HG03097 (cell line): ENCODE results near the gene APBB1.

Source experiments
- ATAC-seq: cut with Tn5 transposase; IDR thresholded peaks from one replicate; pipeline ENCODE4 v1.9.1; 2021; ENCODE audit not compliant: unreplicated experiment, low FRiP score

Gene APBB1

DNA sequence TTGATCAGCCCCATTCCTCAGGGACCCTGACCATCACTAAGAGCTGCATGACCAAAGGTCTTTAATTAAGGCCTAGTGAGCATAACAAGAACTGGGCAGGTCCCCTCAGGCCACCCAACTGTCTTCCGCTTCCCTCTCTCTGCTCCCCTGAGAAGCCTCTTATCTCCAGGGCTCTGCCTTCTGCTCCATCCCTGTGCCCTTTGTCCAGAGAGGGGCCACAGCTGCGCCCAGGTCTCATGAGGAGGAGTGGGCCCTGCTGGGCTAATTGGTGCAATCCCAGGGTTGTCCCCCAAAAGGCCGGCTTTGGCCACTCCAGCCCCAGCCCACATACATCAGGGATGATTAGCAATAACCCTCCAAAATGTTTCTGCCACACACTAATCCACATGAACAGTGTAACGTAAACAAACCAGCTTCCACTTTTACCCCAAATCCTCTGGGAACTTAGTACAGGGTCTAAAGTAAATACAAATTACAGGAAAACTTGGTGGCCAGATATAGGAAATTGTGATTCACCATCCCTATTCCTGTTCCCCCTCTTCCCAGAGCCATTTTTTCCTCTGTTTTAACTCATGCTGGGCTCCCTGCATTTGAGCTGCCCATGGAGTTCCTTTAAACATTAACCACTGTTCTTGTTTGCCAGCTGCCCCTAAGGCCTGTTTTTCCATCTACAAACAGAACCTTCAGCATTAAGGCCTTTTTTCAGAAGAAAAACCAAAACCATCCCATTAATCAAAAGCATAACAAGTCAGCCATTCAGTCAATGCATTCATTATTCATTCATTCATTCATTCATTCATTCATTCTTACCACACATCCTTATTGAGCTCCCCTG lies 64.0 kb downstream of the APBB1 start:
- ATAC-seq: no peak

- ATAC-seq: no peak
Observed at GRCh38 chr11:6353367-6353987, 65.4 kb downstream of the APBB1 start.

- no peak for ATAC-seq
Observed at GRCh38 chr11:6351782-6352382, 67.0 kb downstream of the APBB1 start.

DNA sequence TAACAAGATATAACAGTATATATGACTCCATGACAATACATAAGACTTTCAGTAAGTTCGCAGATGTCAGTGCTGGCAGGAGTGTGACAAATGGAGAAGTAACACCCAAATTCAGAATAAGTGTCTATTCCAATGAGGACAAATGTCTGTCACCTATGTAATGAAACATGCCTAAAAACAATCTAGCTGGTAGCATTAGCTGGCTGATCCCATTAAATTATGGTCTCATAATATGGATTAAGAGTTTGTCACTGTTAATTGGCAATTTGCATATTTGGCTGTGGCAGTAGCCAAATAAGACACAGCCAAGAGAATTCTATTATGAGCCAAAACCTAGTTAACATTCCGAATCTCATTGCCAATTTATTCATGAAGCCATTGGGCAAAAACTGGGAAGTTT lies 68.4 kb downstream of the APBB1 start:
- no peak for ATAC-seq

DNA sequence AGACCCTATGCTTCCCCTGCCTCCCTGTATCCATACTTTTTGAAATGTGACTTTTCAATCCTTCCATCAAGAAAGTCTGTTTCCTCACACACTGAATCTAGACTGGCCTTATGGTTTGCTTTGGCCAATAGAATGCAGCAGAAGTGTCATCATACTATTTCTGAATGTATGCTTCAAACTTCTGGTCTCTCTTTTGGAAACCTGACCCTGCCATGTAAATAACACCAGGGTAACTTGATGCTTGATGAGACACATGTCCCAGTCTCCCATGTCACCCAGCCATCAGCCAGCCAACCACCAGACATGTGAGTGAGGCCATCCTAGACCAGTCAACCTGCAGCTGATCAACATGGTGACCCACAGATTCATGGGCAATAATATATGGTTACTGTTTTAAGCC lies 68.9 kb downstream of the APBB1 start:
- ATAC-seq: no peak

DNA sequence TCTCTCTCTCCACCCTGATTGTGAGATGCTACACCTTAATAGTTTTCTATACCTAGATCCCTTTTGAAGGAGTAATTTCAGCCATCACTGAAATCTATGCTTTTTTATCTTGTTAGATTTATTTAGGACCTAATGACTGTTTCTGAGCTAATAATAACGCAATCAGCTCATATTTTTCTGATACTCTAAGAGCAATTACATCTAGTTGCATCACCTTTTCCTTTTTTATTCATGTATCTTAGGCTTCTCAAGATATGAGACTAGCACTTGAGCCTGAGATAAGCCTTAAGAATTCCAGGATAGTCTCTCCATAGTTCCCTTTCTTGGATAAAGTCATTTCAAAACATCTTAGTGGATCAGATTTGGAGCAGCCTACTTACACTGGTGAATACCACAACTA lies 73.5 kb downstream of the APBB1 start:
- ATAC-seq: no peak
